ENCODE results near the gene TSPAN10. TPM values are rescaled to one million over a fixed set of nuclear protein-coding genes. Genes with fewer than 3 reads are reported as not detected.

TSPAN10 gene
- total and polyA plus RNA-seq, 2 of the 8 experiments (the other 6 are each of a cell fraction or from before 2014, with no cell fraction given): 0.99 to 1.1 TPM

DNA sequence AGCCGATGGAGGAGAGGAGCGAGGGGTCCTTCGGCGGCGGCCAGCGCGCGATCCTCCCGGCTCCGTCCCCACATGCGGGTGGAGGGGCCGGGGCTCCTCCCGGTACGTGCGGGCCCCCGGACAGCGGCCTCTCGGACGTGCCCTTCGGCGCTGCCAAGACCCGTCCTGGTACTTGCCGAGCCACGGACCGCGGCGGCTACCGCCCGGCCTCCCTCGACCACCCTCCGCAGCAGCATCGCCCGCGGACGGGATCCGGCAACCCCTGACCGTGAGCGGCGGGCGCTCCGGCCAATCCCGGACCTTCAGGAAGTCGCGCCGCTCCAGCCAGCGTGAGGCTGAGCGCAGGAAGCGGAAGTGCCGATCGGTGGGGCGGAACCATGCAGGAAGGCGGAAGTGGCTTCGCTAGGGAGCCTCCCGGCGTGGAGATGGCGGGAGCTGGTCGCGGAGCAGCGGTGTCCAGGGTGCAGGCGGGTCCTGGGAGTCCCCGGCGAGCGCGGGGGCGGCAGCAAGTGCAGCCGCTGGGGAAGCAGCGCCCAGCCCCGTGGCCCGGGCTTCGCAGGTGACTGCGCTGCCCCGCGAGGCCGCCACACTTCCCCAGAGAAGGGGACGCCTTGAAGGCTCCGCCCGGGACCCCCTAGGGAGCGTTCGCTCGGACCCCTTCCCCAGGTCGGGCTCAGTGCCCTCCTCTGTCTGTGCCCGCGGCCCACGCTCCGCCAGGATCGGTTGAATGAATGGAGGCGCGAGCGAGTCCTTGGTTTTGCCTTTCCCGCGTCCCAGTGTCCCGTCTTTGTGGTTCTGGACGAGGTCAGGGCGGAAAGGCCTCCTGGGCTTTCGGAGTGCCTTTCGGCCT is 29.6 kb downstream of the TSPAN10 start, which contains the start of the genes CCDC137 and OXLD1:
Gene CCDC137 (plus strand): TSS at position 396 of the 850 bp plus-strand sequence. CDS start 30 bp downstream, at position 426.
Gene OXLD1 (minus strand): TSS at position 264 of the 850 bp plus-strand sequence. CDS start 28 bp downstream, at position 236.
- peak within 1 kb of the TSS; percentile 85 for H2BK5ac ChIP-seq (ENCODE audit: low read depth, low read length)
- no peak within 1 kb of the TSS; the same call in 1 of the 2 replicates for H2AFZ ChIP-seq (ENCODE audit: low read length)
- H3K36me3 ChIP-seq (ENCODE audit: control insufficient read depth in 2 of 4, insufficient read depth in 4 of 4, low read length in 3 of 4): peaks cover 14 to 35% (median 27%) of the 10 kb centered on the region in 4 experiments
- H4K20me1 ChIP-seq (replicated peaks in 1 of 2; ENCODE audit: control insufficient read depth in 1 of 2, insufficient read depth in 2 of 2, low read length in 2 of 2): peaks cover 8 to 11% of the 10 kb centered on the region in 2 experiments
- H2BK20ac ChIP-seq (ENCODE audit: low read length): no peak within 1 kb of the TSS
- peaks cover 4% of the 10 kb centered on the region; the same call in 1 of the 2 replicates for H3K23me2 ChIP-seq (ENCODE audit: low read depth, low read length)
- 1% methylated on average over 65 of the region's 96 CpGs; no CpG with 5 or more reads in 1 of the 2 experiments for WGBS, 2 experiments (ENCODE audit: extremely low coverage in 1 of 2, insufficient coverage in 1 of 2, insufficient read length in 1 of 2, insufficient replicate concordance in 2 of 2, low coverage in 1 of 2, low lambda C conversion rate in 2 of 2, missing lambda C conversion rate in 1 of 2)
- H2BK120ac ChIP-seq (replicated peaks; ENCODE audit: low read depth, low read length): no peak within 1 kb of the TSS
- peaks cover 0 to 24% of the 10 kb centered on the region in 2 experiments; a peak in 2 of 4 replicates for H3K79me2 ChIP-seq (ENCODE audit: control insufficient read depth in 1 of 2, insufficient read depth in 2 of 2, low read length in 2 of 2)
- H4K91ac ChIP-seq (replicated peaks; ENCODE audit: insufficient read length, low read length): peak within 1 kb of the TSS; percentile 65
- H3K4ac ChIP-seq (replicated peaks; ENCODE audit: insufficient read length, low read depth, low read length): peak within 1 kb of the TSS; percentile 63
- H3K27me3 ChIP-seq (replicated peaks in 1 of 4; ENCODE audit: control insufficient read depth in 3 of 4, extremely low read depth in 1 of 4, insufficient read depth in 3 of 4, low read length in 3 of 4): no peaks in the 10 kb centered on the region
- peaks cover 8% of the 10 kb centered on the region for H3K79me1 ChIP-seq (ENCODE audit: low read depth, low read length)
- no peak within 1 kb of the TSS; the same call in 1 of the 2 replicates for H2AK5ac ChIP-seq (ENCODE audit: low read depth, low read length)
- no peak within 1 kb of the TSS for H3K14ac ChIP-seq (ENCODE audit: insufficient read length)
- peak; percentile 88 to 93 for DNase-seq (ENCODE audit: low read depth in 1 of 2, low spot score in 2 of 2)
- peak within 1 kb of the TSS; percentile 64 for H3K56ac ChIP-seq (replicated peaks; ENCODE audit: insufficient read length, low read depth, low read length)
- peak within 1 kb of the TSS; percentile 62 to 95 (median 88) for H3K4me3 ChIP-seq (ENCODE audit: extremely low read depth in 1 of 4, insufficient read depth in 2 of 4, low read depth in 3 of 4, low read length in 4 of 4)
- H3K9ac ChIP-seq (replicated peaks in 1 of 4; ENCODE audit: extremely low read depth in 1 of 4, low read depth in 3 of 4, low read length in 3 of 4): peak within 1 kb of the TSS; percentile 80 to 86 (median 84)
- H4K8ac ChIP-seq (ENCODE audit: extremely low read depth, insufficient read depth, low read length): peak within 1 kb of the TSS; percentile 94
- H3K9me3 ChIP-seq (ENCODE audit: insufficient read depth in 2 of 2, low read depth in 1 of 2, low read length in 1 of 2): no peaks in the 10 kb centered on the region
- no peak for FAIRE-seq
- peak within 1 kb of the TSS; percentile 6; the same call in 1 of the 2 replicates for H2BK12ac ChIP-seq (ENCODE audit: low read depth, low read length)
- ChIA-PET CTCF (ENCODE audit: partially characterized antibody) (interaction anchor here (0.6 to 0.8 kb wide), 2 partner anchors 9 to 174 kb away, joined by 3 read pairs; no protein-coding TSS in a partner anchor), POLR2A (ENCODE audit: partially characterized antibody) (interaction anchor here (0.8 to 9.3 kb wide), 21 partner anchors 8 to 357 kb away, joined by 3 to 65 read pairs (median 3); partner anchors contain the start of genes ARL16, HGS, LRRC45 and MCRIP1)
- peak within 1 kb of the TSS; percentile 65; the same call in 1 of the 2 replicates for H3K18ac ChIP-seq (ENCODE audit: extremely low read depth, low read length)
- peaks cover 3 to 11% (median 8%) of the 10 kb centered on the region in 4 experiments for H3K4me1 ChIP-seq (replicated peaks in 1 of 4; ENCODE audit: control insufficient read depth in 3 of 4, insufficient read depth in 4 of 4, low read length in 3 of 4)
- H3K23ac ChIP-seq (ENCODE audit: insufficient read length): no peak within 1 kb of the TSS
- peak within 1 kb of the TSS; percentile 74 for H3K27ac ChIP-seq (ENCODE audit: low read depth, low read length)
- peak within 1 kb of the TSS; percentile 76 for H4K5ac ChIP-seq (ENCODE audit: insufficient read length, low read depth, low read length)
- no peak within 1 kb of the TSS for H2BK15ac ChIP-seq (ENCODE audit: low read length)
- H3K4me2 ChIP-seq (ENCODE audit: insufficient read depth in 1 of 2, low read depth in 2 of 2, low read length in 2 of 2): peak within 1 kb of the TSS; percentile 77 to 84
- TF ChIP-seq TEAD4 (IDR thresholded peaks at IDR 0.05; ENCODE audit: low read depth, low read length) (no peak), RAD21 (IDR thresholded peaks at IDR 0.05 in 1 of 2, conservative IDR thresholded peaks at IDR 0.05 in 1 of 2; ENCODE audit: low read depth in 2 of 2, low read length in 2 of 2) (no peak), CTBP2 (IDR thresholded peaks at IDR 0.05; ENCODE audit: borderline replicate concordance, insufficient read depth, insufficient read length, low read length) (no peak), SIN3A (conservative IDR thresholded peaks at IDR 0.05 in 1 of 2, IDR thresholded peaks at IDR 0.05 in 1 of 2; ENCODE audit: low read depth in 1 of 2, low read length in 2 of 2) (peak; percentile 23 to 63; a peak in 1 of 4 replicates), EZH2 (IDR thresholded peaks at IDR 0.05; ENCODE audit: low read depth, low read length, severe bottlenecking) (no peak), CHD1 (IDR thresholded peaks at IDR 0.05; ENCODE audit: low read depth, low read length) (no peak)
- TF ChIP-seq, protein P1, sequence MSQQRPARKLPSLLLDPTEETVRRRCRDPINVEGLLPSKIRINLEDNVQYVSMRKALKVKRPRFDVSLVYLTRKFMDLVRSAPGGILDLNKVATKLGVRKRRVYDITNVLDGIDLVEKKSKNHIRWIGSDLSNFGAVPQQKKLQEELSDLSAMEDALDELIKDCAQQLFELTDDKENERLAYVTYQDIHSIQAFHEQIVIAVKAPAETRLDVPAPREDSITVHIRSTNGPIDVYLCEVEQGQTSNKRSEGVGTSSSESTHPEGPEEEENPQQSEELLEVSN (IDR thresholded peaks at IDR 0.05): peak; percentile 74; the same call in 1 of the 2 replicates
- TF ChIP-seq, protein P2, sequence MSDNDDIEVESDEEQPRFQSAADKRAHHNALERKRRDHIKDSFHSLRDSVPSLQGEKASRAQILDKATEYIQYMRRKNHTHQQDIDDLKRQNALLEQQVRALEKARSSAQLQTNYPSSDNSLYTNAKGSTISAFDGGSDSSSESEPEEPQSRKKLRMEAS (IDR thresholded peaks at IDR 0.05): peak; percentile 68

All from H1 (cell line).